CD4-positive, alpha-beta T cell treated with Interleukin-4 for 1 hour (primary cell): ENCODE data around the gene CHMP6.
A peak's percentile ranks its signal among the peaks of the same experiment; 100 is the strongest.

Source experiments
- DNase-seq, 2 donors: peaks; one replicate each; pipeline ENCODE4 v3.0.0-alpha.2; 2020 to 2022

CHMP6 gene

GRCh38 chr17:80971704-80972304, 19.8 kb upstream of the CHMP6 start:
- DNase-seq, result no peak

GRCh38 chr17:80976701-80977100, 14.9 kb upstream of the CHMP6 start:
- no peak for DNase-seq

- DNase-seq, result no peak
Measured at GRCh38 chr17:80977172-80977571, 14.5 kb upstream of the CHMP6 start.

- DNase-seq, result no peak
Measured at GRCh38 chr17:80978499-80979497, 12.8 kb upstream of the CHMP6 start.

- no peak for DNase-seq
Measured at GRCh38 chr17:80979547-80980378, 11.9 kb upstream of the CHMP6 start.

GRCh38 chr17:80980397-80981061, 11.1 kb upstream of the CHMP6 start:
- DNase-seq, result no peak

GRCh38 chr17:80981062-80981902, 10.4 kb upstream of the CHMP6 start:
- DNase-seq, result peak in 1 of 2 donors; percentile 25

- DNase-seq, result no peak
Measured at GRCh38 chr17:80981929-80982425, 9.7 kb upstream of the CHMP6 start.

- DNase-seq, result no peak
Measured at GRCh38 chr17:80982426-80982974, 9.1 kb upstream of the CHMP6 start.

GRCh38 chr17:80983545-80983944, 8.1 kb upstream of the CHMP6 start:
- DNase-seq, result no peak

GRCh38 chr17:80984749-80985148, 6.9 kb upstream of the CHMP6 start:
- no peak for DNase-seq

GRCh38 chr17:80986046-80986445, 5.6 kb upstream of the CHMP6 start:
- DNase-seq, result no peak

- peak in 1 of 2 donors; percentile 37 for DNase-seq
Measured at GRCh38 chr17:80986816-80987475, 4.7 kb upstream of the CHMP6 start.

- no peak for DNase-seq
Measured at GRCh38 chr17:80987941-80988461, 3.6 kb upstream of the CHMP6 start.

GRCh38 chr17:80989586-80989913, 2.1 kb upstream of the CHMP6 start:
- no peak for DNase-seq

GRCh38 chr17:80990921-80991644, 558 bp upstream of the CHMP6 start:
- no peak for DNase-seq

GRCh38 chr17:80992077-80992947, 671 bp downstream of the CHMP6 start:
- no peak for DNase-seq

- no peak for DNase-seq
Measured at GRCh38 chr17:80992948-80993624, 1.4 kb downstream of the CHMP6 start.
